Tongue (tissue), 2 donors: ENCODE data around the gene ZNRF4. TPM values are rescaled to one million over a fixed set of nuclear protein-coding genes. Genes with fewer than 3 reads are reported as not detected.
"Not testable (repeated sequence)": the region's sequence is repeated elsewhere in the genome, so short reads cannot be mapped to it uniquely, and the experiment has no call there.

ENCODE experiments used
- DNase-seq: peaks from one replicate; pipeline ENCODE4 v3.0.0-alpha.2; 2015
- total RNA-seq: library from RNA; depleted of rRNA; stranded (reverse); fragments of >200 nt; gene quantifications from one replicate; pipeline ENCODE4 v1.2.3, GENCODE V29; 2014

The ZNRF4 gene
- total RNA-seq = not detected

GRCh38 chr19:5455367-5456129 lies at the start of gene ZNRF4:
ZNRF4 (plus strand) TSS chr19:5455417; CDS start chr19:5455492, 75 bp downstream.
- no peak for DNase-seq

DNA sequence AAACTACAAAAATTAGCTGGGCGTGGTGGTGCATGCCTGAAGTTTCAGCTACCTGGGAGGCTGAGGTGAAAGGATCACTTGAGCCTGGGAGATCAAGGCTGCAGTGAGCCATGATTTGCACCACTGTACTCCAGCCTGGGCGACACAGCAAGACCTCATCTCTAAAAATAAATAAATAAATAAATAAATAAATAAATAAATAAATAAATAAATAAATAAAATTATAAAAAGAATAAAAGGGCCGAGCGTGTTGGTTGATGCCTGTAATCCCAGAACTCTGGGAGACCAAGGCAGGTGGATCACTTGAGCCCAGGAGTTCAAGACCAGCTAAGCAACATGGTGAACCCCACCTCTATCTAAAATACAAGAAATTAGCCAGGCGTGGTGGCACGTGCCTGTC lies 49.0 kb upstream of the ZNRF4 start:
- DNase-seq = not testable (repeated sequence)

- DNase-seq = no peak
Measured at GRCh38 chr19:5406816-5407215, 48.4 kb upstream of the ZNRF4 start.

DNA sequence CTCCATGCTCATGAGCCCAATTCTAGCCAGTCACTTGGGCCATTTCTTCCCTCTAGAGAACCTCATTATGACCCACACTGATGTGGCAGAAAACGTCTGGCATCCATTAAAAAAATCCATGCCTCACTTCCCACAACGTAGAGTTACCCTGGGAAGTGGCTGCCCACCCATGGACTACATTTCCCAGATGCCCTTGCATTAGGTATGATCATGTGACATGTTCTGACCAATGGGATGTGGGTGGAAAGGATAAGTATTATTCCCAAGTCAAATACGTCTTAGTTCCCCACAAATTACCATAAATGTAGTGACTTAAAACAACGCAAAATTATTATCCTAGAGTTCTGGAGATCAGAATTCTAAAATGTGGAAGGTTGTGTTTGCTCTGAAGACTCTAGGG lies 47.9 kb upstream of the ZNRF4 start:
- no peak for DNase-seq

- DNase-seq = no peak
Measured at GRCh38 chr19:5417495-5418436, 37.5 kb upstream of the ZNRF4 start.

DNA sequence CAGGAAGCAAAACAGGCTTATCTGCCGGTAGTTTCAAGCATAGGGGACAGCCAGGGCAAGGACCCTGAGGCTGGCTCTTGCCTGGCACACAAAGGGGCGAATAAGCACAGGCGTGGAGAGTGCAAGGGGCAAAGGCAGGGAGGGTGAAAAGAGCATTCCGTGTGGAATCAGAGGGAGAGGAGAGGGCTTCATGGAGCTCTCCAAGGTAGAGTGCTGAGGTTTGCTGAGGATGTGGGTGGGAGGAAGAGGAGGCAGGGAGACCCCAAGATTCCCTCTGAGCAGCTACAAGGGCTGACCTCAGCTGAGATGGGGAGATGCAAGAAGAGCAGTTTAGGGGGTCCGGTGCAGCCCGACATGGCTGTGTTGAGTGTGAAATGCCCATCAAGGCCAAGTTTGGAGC lies 36.5 kb upstream of the ZNRF4 start:
- no peak for DNase-seq

DNA sequence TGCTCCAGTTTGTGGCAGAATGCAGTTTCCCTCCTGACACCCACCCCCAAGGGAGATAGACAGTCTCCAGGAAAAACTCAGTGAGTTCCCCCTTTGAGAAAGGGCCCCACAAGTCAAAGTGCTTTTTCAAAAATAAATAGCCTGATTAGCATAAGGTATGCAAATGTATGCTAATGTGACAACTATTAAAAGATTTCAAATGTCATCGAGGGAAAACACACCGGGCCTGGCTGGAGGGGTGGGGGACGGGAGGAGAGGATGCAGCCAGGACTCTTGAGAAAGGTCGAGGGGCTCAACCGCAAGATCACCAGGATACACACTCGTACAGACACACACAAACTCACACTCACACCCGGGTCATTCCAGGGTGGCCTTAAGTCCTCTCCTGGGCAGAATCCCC lies 34.3 kb upstream of the ZNRF4 start:
- no peak for DNase-seq

DNA sequence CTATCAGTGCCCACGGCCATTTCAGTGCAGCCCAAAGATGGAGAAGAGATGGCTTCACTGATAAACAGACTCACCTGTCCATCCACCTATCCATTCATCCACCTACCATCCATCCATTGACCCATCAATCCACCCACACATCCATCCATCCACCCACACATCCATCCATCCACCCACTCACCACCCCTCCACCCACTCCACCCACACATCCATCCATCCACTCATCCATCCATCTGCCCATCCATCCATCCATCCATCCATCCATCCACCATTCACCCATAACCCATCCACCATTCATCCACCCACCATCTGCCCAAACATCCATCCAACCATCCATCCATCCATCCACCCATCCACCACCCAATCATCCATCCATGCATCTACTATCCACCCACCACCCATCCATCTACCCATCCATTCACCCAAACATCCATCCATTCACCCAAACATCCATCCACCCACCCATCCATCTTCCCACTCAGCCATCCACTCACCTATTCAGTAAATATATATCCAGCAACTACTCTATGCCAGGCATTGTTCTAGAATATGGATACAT lies 31.6 kb upstream of the ZNRF4 start:
- no peak for DNase-seq

- no peak for DNase-seq
Measured at GRCh38 chr19:5424192-5424973, 30.8 kb upstream of the ZNRF4 start.

GRCh38 chr19:5425260-5425659 lies 30.0 kb upstream of the ZNRF4 start:
- no peak for DNase-seq

DNA sequence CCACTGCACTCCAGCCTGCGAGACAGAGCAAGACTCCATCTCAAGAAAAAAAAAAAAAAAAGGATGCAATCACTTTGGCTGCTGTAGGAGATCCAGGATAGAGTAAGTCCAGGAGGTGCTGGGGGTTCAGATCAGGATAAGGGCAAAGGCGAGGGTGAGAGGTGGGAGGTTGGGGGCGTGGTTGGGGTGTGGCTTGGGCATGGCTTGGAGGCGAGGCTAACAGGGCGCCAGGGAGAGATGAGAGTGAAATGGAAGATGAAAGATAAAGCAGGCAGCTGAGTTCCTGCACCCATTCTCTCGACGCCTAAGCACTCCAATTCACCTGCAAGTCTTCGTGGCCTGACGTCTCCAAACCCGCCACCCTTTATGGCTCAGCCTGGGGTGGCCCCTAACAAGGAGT lies 25.0 kb upstream of the ZNRF4 start:
- DNase-seq = no peak

- DNase-seq = no peak
Measured at GRCh38 chr19:5432687-5433086, 22.5 kb upstream of the ZNRF4 start.

GRCh38 chr19:5434351-5434917 lies 20.8 kb upstream of the ZNRF4 start:
- DNase-seq = no peak

GRCh38 chr19:5434970-5435641 lies 20.1 kb upstream of the ZNRF4 start:
- no peak for DNase-seq

DNA sequence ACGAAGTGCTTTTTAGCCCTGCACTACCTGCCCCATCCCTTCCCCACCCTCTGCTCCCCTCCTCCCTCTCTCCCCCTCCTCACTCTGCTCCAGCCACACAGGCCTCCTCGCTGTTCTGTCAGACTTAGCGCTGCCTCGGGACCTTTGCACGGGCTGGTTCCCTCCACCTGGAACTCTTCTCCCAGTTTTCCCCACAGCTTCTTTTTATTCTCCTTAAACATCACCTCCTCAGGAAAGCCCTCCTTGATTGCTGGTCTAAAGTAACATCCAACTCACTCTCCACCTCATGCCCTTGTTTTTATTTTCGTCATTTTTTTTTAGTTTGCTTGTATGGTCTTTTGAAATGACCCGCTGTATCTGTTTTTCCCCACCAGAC lies 19.6 kb upstream of the ZNRF4 start:
- DNase-seq = no peak

DNA sequence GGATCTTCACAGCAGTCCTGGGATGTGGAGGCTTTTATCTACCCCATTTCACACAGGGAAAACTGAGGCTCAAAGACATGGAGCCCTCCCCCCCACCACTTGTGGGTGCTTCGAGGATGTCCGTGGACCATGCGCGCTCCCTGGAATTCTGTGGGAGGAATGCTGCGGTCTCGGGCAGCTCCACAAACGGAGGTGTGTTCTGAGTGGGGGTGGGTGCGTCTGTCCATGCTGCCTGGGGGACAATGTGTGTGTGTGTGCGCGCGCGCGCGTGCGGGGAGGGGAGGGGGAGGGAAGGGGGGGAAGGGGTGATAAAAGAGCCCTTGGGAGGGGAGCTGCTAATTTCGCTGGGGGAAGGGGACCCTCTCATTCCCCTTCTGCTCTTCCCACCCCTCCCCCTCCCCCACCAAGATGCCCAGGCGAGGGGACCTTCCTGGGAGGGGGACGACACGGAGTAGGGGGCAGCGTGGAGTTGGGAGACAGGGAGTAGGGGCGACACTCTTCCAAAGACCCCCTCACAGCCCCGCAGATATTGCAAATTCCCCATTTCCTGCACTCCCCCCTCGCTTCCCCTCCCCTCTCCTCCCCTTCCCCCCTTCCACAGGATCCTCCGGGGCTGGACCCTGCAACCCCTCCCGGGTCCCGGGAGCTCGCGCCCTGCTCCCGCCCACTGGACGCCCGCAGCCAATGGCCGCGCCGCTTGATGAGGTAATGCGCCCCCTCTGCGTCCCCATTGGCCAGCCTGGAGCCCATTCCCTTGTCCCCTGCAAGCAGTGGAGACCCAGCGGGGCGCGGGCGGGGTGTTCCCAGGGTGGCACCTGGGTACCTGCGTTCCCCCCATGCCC lies 18.9 kb upstream of the ZNRF4 start:
- peak; percentile 82 for DNase-seq

- DNase-seq = no peak
Measured at GRCh38 chr19:5436948-5437306, 18.3 kb upstream of the ZNRF4 start.

DNA sequence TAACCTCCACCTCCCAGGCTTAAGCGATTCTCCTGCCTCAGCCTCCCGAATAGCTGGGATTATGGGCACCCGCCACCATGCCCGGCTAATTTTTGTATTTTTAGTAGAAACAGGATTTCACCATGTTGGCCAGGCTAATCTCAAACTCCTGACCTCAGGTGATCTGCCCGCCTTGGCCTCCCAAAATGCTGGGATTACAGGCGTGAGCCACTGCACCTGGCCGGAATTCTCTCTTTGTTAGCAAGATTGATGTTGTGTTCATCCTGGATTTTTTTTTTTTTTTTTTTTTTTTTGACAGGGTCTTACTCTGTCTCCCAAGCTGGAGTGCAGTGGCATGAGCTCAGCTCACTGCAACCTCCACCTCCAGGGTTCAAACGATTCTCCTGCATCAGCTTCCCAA lies 16.5 kb upstream of the ZNRF4 start:
- not testable (repeated sequence) for DNase-seq

DNA sequence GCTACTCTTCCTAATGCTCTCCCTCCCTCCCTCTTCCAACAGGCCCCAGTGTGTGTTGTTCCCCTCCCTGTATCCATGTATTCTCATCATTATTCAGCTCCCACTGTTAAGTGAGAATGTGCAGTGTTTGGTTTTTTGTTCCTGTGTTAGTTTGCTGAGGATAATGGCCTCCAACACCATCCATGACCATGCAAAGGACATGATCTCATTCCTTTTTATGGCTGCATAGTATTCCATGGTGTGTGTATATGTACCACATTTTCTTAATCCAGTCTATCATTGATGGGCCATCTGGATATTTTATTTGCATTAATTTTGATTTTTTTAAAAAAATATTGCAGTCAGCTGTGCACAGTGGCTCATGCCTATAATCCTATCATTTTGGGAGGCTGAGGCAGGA lies 15.8 kb upstream of the ZNRF4 start:
- no peak for DNase-seq

DNA sequence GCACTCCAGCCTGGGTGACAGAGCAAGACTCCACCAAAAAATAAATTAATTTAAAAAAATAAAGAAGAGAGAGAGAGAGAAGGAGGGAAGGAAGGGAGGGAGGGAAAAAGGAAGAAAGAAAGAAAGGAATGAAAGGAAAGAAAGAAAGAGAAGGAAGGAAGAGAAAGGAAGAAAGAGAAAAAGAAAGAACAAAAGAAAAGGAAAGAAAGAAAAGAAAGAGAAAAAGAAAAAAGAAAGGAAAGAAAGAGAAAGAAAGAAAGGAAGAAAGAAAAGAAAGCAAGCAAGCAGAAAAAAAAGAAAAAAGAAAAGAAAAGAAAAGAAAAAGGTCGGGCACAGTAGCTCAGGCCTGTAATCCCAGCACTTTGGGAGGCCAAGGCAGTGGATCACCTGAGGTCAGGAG lies 14.9 kb upstream of the ZNRF4 start:
- DNase-seq = no peak

DNA sequence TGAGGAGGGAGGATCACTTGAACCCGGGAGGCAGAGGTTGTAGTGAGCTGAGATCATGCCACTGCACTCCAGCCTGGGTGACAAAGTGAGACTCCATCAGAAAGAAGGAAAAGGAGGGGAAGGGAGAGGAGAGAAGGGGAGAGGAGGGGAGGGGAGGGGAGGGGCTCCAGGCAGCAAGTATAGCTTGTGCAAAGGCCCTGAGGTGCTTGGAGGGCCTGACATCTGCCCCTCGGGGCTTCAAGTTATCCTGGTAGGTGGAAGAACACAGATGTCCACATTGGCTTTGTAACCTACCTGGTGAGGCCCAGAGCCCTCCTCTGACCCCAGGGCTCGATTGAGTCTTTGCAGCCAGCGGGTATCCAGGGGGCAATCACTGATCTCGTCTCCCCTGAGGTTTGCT lies 11.5 kb upstream of the ZNRF4 start:
- no peak for DNase-seq
